OCI-LY3 (cell line): ENCODE measurements around the gene PM20D1.
"Not testable (repeated sequence)": the region's sequence is repeated elsewhere in the genome, so short reads cannot be mapped to it uniquely, and the experiment has no call there.

Experiments
- H2AFZ ChIP-seq: fragments of 200-600, 300-600 bp; shearing (Covaris generic); 2 replicates; pipeline ENCODE4 v1.6.0; 2014; ENCODE audit warnings: antibody characterized with exemption, low read depth, low read length
- H3K27ac ChIP-seq: fragments of 200-600, 300-600 bp; sonication (generic); 2 replicates; pipeline ENCODE4 v1.5.1; 2014; ENCODE audit warnings: mild to moderate bottlenecking, low read length, moderate library complexity, mixed read lengths
- H3K27me3 ChIP-seq: fragments of 200-600, 300-600 bp; sonication (generic); 2 replicates; pipeline ENCODE4 v1.6.1; 2014; ENCODE audit warnings: low read depth, low read length, mixed read lengths
- H3K36me3 ChIP-seq: fragments of 200-600, 300-600 bp; sonication (generic); replicated peaks from 2 replicates; pipeline ENCODE3; 2014; ENCODE audit warnings: low read depth, low read length, mixed read lengths
- H3K4me1 ChIP-seq: fragments of 300-600, 200-600 bp; sonication (generic); 2 replicates; pipeline ENCODE4 v1.6.1; 2014; ENCODE audit warnings: low read length, mixed read lengths
- H3K4me2 ChIP-seq: fragments of 200-600, 300-600 bp; sonication (generic); 2 replicates; pipeline ENCODE4 v1.6.1; 2014; ENCODE audit warnings: low read length, mixed read lengths
- H3K4me3 ChIP-seq: fragments of 300-600, 200-600 bp; sonication (generic); 2 replicates; pipeline ENCODE4 v1.5.1; 2014; ENCODE audit warnings: antibody characterized with exemption, mild to moderate bottlenecking, low read length, moderate library complexity
- H3K79me2 ChIP-seq: fragments of 300-600, 200-600 bp; shearing (Covaris generic); 2 replicates; pipeline ENCODE4 v1.6.1; 2014; ENCODE audit warnings: mild to moderate bottlenecking, low read length, mixed read lengths
- H3K9ac ChIP-seq: fragments of 300-600, 200-600 bp; shearing (Covaris generic); 2 replicates; pipeline ENCODE4 v1.6.0; 2014; ENCODE audit warnings: mild to moderate bottlenecking, low read length, moderate library complexity
- H3K9me3 ChIP-seq: fragments of 200-600, 300-600 bp; shearing (Covaris generic); 2 replicates; pipeline ENCODE4 v1.6.1; 2014; ENCODE audit warnings: low read length, mixed read lengths; ENCODE audit not compliant: insufficient read depth
- H4K20me1 ChIP-seq: fragments of 200-600, 300-600 bp; sonication (generic); 2 replicates; pipeline ENCODE4 v1.6.1; 2016; ENCODE audit warnings: low read length, mixed read lengths; ENCODE audit not compliant: insufficient read depth
- CTCF ChIP-seq: fragments of 200-600, 300-600 bp; sonication (generic); IDR thresholded peaks from 2 replicates; pipeline ENCODE4 v1.5.1; 2014; ENCODE audit warnings: antibody characterized with exemption, low read length, low read depth
- EZH2phosphoT487 ChIP-seq: fragments of 200-600 bp; shearing (Covaris generic); IDR thresholded peaks from 2 replicates; pipeline ENCODE4 v1.6.1; 2018; ENCODE audit warnings: antibody characterized with exemption, mixed run types, low read depth

The PM20D1 gene

GRCh38 chr1:205889006-205889405 is 39.1 kb upstream of the PM20D1 start:
- H3K4me3 ChIP-seq, H3K79me2 ChIP-seq, H3K9ac ChIP-seq, H3K4me1 ChIP-seq, H4K20me1 ChIP-seq, H3K36me3 ChIP-seq, H3K27me3 ChIP-seq, H3K4me2 ChIP-seq, H2AFZ ChIP-seq, H3K9me3 ChIP-seq, H3K27ac ChIP-seq: not testable (repeated sequence)

GRCh38 chr1:205883792-205884191 is 33.9 kb upstream of the PM20D1 start:
- Histone ChIP-seq H3K4me1 (peaks cover 1% of the 10 kb centered on the region; the same call in 1 of the 2 replicates), H3K27me3 (no peaks in the 10 kb centered on the region), H2AFZ (no peak overlapping the region), H4K20me1 (no peaks in the 10 kb centered on the region), H3K4me3 (no peak overlapping the region), H3K27ac (no peak overlapping the region), H3K79me2 (no peaks in the 10 kb centered on the region), H3K4me2 (no peak overlapping the region), H3K9ac (no peak overlapping the region), H3K9me3 (no peaks in the 10 kb centered on the region; the same call in 1 of the 2 replicates), H3K36me3 (peaks cover 6% of the 10 kb centered on the region)
- no peak for TF ChIP-seq CTCF
- TF ChIP-seq EZH2phosphoT487 = no peak

GRCh38 chr1:205880923-205881322 is 31.0 kb upstream of the PM20D1 start:
- TF ChIP-seq CTCF (no peak), EZH2phosphoT487 (no peak)
- Histone ChIP-seq H3K79me2 (no peaks in the 10 kb centered on the region), H3K27ac (no peak overlapping the region), H3K4me3 (no peak overlapping the region), H2AFZ (no peak overlapping the region), H3K9me3 (no peaks in the 10 kb centered on the region; the same call in 1 of the 2 replicates), H4K20me1 (no peaks in the 10 kb centered on the region), H3K27me3 (no peaks in the 10 kb centered on the region), H3K36me3 (peaks cover 6% of the 10 kb centered on the region), H3K4me2 (no peak overlapping the region), H3K9ac (no peak overlapping the region), H3K4me1 (no peaks in the 10 kb centered on the region)

GRCh38 chr1:205879974-205880373 is 30.0 kb upstream of the PM20D1 start:
- Histone ChIP-seq H3K36me3 (peaks cover 6% of the 10 kb centered on the region), H3K9me3 (no peaks in the 10 kb centered on the region; the same call in 1 of the 2 replicates), H3K4me2 (no peak overlapping the region), H4K20me1 (no peaks in the 10 kb centered on the region), H3K9ac (no peak overlapping the region), H3K27ac (no peak overlapping the region), H3K27me3 (no peaks in the 10 kb centered on the region), H3K79me2 (no peaks in the 10 kb centered on the region), H2AFZ (no peak overlapping the region), H3K4me1 (no peaks in the 10 kb centered on the region), H3K4me3 (no peak overlapping the region)
- no peak for TF ChIP-seq EZH2phosphoT487
- TF ChIP-seq CTCF = no peak

- H3K36me3 ChIP-seq = peaks cover 6% of the 10 kb centered on the region
- no peak overlapping the region for H3K27ac ChIP-seq
- no peak overlapping the region for H3K4me3 ChIP-seq
- H3K4me2 ChIP-seq = no peak overlapping the region
- H4K20me1 ChIP-seq = no peaks in the 10 kb centered on the region
- TF ChIP-seq CTCF (no peak), EZH2phosphoT487 (no peak)
- no peaks in the 10 kb centered on the region for H3K4me1 ChIP-seq
- no peak overlapping the region for H2AFZ ChIP-seq
- H3K27me3 ChIP-seq = no peaks in the 10 kb centered on the region
- H3K79me2 ChIP-seq = no peaks in the 10 kb centered on the region
- no peak overlapping the region for H3K9ac ChIP-seq
- no peaks in the 10 kb centered on the region; the same call in 1 of the 2 replicates for H3K9me3 ChIP-seq
Measured at GRCh38 chr1:205878026-205878425, 28.1 kb upstream of the PM20D1 start.

GRCh38 chr1:205873148-205873547 is 23.2 kb upstream of the PM20D1 start:
- not testable (repeated sequence) for H3K4me1 ChIP-seq, H3K4me2 ChIP-seq, H3K27me3 ChIP-seq, H3K9ac ChIP-seq, H4K20me1 ChIP-seq, H3K79me2 ChIP-seq, H3K27ac ChIP-seq, H2AFZ ChIP-seq, H3K9me3 ChIP-seq, H3K4me3 ChIP-seq, H3K36me3 ChIP-seq
